SU-DHL-6 (cell line): ENCODE data around the gene PDZD4.

ENCODE experiments used
- H2AFZ ChIP-seq: fragments of 200-600 bp; sonication (generic); 2 replicates; pipeline ENCODE4 v1.6.1; 2014; ENCODE audit warnings: low read depth, mild to moderate bottlenecking, moderate library complexity, mixed read lengths, antibody characterized with exemption, low read length; ENCODE audit not compliant: severe bottlenecking
- H3F3A ChIP-seq: fragments of 200-600 bp; shearing (Covaris generic); 2 replicates; pipeline ENCODE4 v1.6.0; 2016; ENCODE audit warnings: antibody characterized with exemption, mild to moderate bottlenecking; ENCODE audit not compliant: insufficient read depth
- H3K27ac ChIP-seq: fragments of 200-600 bp; sonication (generic); 2 replicates; pipeline ENCODE4 v1.5.1; 2016; ENCODE audit warnings: low read depth, mild to moderate bottlenecking, low read length, moderate library complexity, mixed read lengths
- H3K27me3 ChIP-seq: fragments of 200-600 bp; sonication (generic), shearing (Covaris generic); 2 replicates; pipeline ENCODE4 v1.6.0; 2014; ENCODE audit warnings: mild to moderate bottlenecking, low read length
- H3K36me3 ChIP-seq: fragments of 200-600 bp; sonication (generic); 2 replicates; pipeline ENCODE4 v1.6.1; 2014; ENCODE audit warnings: mild to moderate bottlenecking, low read length, mixed read lengths
- H3K4me2 ChIP-seq: fragments of 300-600, 200-600 bp; shearing (Covaris generic), sonication (generic); 2 replicates; pipeline ENCODE4 v1.6.0; 2014; ENCODE audit warnings: low read length, low read depth, mild to moderate bottlenecking; ENCODE audit not compliant: poor library complexity, severe bottlenecking
- H3K4me3 ChIP-seq: fragments of 200-600 bp; sonication (generic); 2 replicates; pipeline ENCODE4 v1.5.1; 2014; ENCODE audit warnings: antibody characterized with exemption, low read length, mild to moderate bottlenecking, mixed read lengths; ENCODE audit not compliant: insufficient read depth, poor library complexity, severe bottlenecking
- H3K79me2 ChIP-seq: fragments of 200-600 bp; sonication (generic); 2 replicates; pipeline ENCODE4 v1.6.1; 2014; ENCODE audit warnings: mild to moderate bottlenecking, low read length, moderate library complexity; ENCODE audit not compliant: insufficient read depth
- H3K9ac ChIP-seq: fragments of 200-600 bp; sonication (generic); 2 replicates; pipeline ENCODE4 v1.7.0; 2014; ENCODE audit warnings: mild to moderate bottlenecking, low read length
- H3K9me2 ChIP-seq: fragments of 200-600 bp; sonication (generic); replicated peaks from 2 replicates; pipeline ENCODE4 v1.6.1; 2014; ENCODE audit warnings: low read length; ENCODE audit not compliant: insufficient read depth
- H3K9me3 ChIP-seq: fragments of 200-600 bp; sonication (generic); 2 replicates; pipeline ENCODE4 v1.6.1; 2014; ENCODE audit warnings: low read length, mixed read lengths; ENCODE audit not compliant: insufficient read depth
- H4K20me1 ChIP-seq: fragments of 200-600 bp; sonication (generic); 2 replicates; pipeline ENCODE4 v1.6.1; 2014; ENCODE audit warnings: low read depth, mild to moderate bottlenecking, antibody characterized with exemption, low read length, moderate library complexity, mixed read lengths
- CTCF ChIP-seq: fragments of 200-600 bp; sonication (generic); IDR thresholded peaks from one replicate; pipeline ENCODE4 v1.5.1; 2017; ENCODE audit warnings: antibody characterized with exemption, mild to moderate bottlenecking, low read length, moderate library complexity; ENCODE audit not compliant: insufficient read depth, poor library complexity, severe bottlenecking
- EZH2phosphoT487 ChIP-seq: fragments of 200-600 bp; sonication (generic), shearing (Covaris generic); conservative IDR thresholded peaks from 2 replicates; pipeline ENCODE4 v1.6.1; 2018; ENCODE audit warnings: mild to moderate bottlenecking, antibody characterized with exemption, low read length, moderate library complexity, mixed read lengths

PDZD4 gene

GRCh38 chrX:153773741-153774575, 56.4 kb downstream of the PDZD4 start:
- Histone ChIP-seq H3K9me2 (no peaks in the 10 kb centered on the region), H4K20me1 (no peaks in the 10 kb centered on the region), H3K27ac (no peak overlapping the region), H3K79me2 (no peaks in the 10 kb centered on the region), H3K36me3 (no peaks in the 10 kb centered on the region), H3K9ac (no peak overlapping the region), H3K4me3 (no peak overlapping the region), H3K9me3 (no peaks in the 10 kb centered on the region), H3K27me3 (no peaks in the 10 kb centered on the region), H2AFZ (no peak overlapping the region), H3F3A (no peaks in the 10 kb centered on the region), H3K4me2 (no peak overlapping the region)
- TF ChIP-seq EZH2phosphoT487 (no peak), CTCF (no peak)

- Histone ChIP-seq H3K27me3 (no peaks in the 10 kb centered on the region), H3K79me2 (no peaks in the 10 kb centered on the region), H3K4me3 (no peak overlapping the region), H3K27ac (no peak overlapping the region), H3K9ac (no peak overlapping the region), H3K36me3 (no peaks in the 10 kb centered on the region), H4K20me1 (no peaks in the 10 kb centered on the region), H3F3A (no peaks in the 10 kb centered on the region), H2AFZ (no peak overlapping the region), H3K9me2 (no peaks in the 10 kb centered on the region), H3K9me3 (no peaks in the 10 kb centered on the region), H3K4me2 (no peak overlapping the region)
- TF ChIP-seq EZH2phosphoT487 (no peak), CTCF (no peak)
These were observed 57.1 kb downstream of the PDZD4 start for GRCh38 chrX:153773218-153773611.

GRCh38 chrX:153772316-153773217, 57.8 kb downstream of the PDZD4 start:
- Histone ChIP-seq H3K79me2 (no peaks in the 10 kb centered on the region), H3K4me2 (no peak overlapping the region), H3K4me3 (no peak overlapping the region), H3K9me2 (no peaks in the 10 kb centered on the region), H3K27ac (no peak overlapping the region), H2AFZ (no peak overlapping the region), H3K36me3 (no peaks in the 10 kb centered on the region), H3K27me3 (no peaks in the 10 kb centered on the region), H4K20me1 (no peaks in the 10 kb centered on the region), H3F3A (no peaks in the 10 kb centered on the region), H3K9me3 (no peaks in the 10 kb centered on the region), H3K9ac (no peak overlapping the region)
- TF ChIP-seq CTCF (no peak), EZH2phosphoT487 (no peak)
